ENCODE results near the gene CACNB2.

DNA sequence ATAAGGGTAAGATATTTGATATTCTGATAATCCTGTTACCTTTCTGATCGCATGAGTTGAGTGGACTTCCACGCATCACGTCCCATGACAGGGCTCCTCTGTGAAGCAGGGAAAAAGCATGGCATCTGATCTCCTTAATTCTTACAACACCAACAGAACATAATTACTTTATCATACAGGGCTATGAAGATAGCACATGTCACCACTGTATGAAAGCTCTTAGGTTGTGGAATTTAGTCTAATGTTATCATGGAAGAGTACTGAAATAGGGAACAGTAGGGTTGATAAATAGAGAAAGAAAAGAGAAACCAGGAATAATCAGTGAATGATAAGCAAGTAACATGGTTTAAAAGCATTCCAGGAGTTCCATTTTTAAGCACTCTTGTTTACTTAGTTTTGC, 212.0 kb downstream of the CACNB2 start:
- TF ChIP-seq, protein P1, sequence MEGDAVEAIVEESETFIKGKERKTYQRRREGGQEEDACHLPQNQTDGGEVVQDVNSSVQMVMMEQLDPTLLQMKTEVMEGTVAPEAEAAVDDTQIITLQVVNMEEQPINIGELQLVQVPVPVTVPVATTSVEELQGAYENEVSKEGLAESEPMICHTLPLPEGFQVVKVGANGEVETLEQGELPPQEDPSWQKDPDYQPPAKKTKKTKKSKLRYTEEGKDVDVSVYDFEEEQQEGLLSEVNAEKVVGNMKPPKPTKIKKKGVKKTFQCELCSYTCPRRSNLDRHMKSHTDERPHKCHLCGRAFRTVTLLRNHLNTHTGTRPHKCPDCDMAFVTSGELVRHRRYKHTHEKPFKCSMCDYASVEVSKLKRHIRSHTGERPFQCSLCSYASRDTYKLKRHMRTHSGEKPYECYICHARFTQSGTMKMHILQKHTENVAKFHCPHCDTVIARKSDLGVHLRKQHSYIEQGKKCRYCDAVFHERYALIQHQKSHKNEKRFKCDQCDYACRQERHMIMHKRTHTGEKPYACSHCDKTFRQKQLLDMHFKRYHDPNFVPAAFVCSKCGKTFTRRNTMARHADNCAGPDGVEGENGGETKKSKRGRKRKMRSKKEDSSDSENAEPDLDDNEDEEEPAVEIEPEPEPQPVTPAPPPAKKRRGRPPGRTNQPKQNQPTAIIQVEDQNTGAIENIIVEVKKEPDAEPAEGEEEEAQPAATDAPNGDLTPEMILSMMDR (IDR thresholded peaks at IDR 0.05; ENCODE audit: low read depth, low read length): no peak
- TF ChIP-seq POLR2A (IDR thresholded peaks at IDR 0.05; ENCODE audit: extremely low read depth, insufficient read length): no peak
- TF ChIP-seq, protein P2, sequence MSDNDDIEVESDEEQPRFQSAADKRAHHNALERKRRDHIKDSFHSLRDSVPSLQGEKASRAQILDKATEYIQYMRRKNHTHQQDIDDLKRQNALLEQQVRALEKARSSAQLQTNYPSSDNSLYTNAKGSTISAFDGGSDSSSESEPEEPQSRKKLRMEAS (IDR thresholded peaks at IDR 0.05; ENCODE audit: low read depth, low read length): no peak

Data from NB4 (cell line).